NCI-H1436 treated with DMSO at 0.1 percent for 48 hours (cell line): ENCODE results near the gene MARCHF3.

Experiments
- DNase-seq: peaks from one replicate; lab custom pipeline; 2025; lab: John Stamatoyannopoulos, UW

Gene MARCHF3

GRCh38 chr5:126982926-126983873 lies 47.2 kb downstream of the MARCHF3 start:
- no peak for DNase-seq

DNA sequence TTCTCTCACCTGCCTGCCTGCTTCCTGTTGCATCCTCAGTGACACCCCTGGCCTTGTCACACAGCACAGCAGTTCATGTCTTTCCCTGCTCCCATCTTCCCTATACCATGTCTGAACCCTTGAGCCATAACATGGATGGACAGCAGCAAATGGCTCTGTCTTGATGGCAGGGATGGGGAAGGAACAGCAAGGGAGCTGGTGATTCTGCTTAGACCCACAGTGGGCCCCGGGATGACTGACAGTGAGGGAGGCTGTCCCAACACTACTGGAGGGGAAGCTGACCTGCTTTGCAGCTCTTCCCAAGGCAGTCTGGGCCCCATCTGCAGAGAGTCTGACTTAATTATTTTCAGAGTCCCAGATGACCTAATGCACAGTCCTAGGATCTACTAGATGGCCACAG lies 48.2 kb downstream of the MARCHF3 start:
- no peak for DNase-seq

DNA sequence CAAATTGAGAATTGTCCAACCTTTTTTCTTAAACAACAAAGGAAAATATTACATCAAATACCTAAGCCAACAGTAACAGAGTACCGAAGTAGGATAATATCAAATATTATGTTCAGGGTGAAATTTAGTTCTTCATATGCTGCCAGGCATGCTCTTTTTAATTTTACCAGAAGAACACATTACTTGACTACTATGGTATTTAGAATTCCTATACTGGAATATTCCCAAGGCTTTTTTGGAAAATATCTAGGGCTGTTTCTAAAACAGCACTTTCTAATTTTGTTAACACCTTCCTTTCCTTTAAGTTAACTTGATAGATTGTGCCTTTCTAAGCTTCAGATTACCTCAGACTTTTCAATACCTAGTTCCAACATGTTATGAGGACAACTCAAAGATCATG lies 48.7 kb downstream of the MARCHF3 start:
- DNase-seq, result no peak

GRCh38 chr5:126981222-126981621 lies 49.1 kb downstream of the MARCHF3 start:
- no peak for DNase-seq

GRCh38 chr5:126978258-126978657 lies 52.1 kb downstream of the MARCHF3 start:
- DNase-seq, result no peak

DNA sequence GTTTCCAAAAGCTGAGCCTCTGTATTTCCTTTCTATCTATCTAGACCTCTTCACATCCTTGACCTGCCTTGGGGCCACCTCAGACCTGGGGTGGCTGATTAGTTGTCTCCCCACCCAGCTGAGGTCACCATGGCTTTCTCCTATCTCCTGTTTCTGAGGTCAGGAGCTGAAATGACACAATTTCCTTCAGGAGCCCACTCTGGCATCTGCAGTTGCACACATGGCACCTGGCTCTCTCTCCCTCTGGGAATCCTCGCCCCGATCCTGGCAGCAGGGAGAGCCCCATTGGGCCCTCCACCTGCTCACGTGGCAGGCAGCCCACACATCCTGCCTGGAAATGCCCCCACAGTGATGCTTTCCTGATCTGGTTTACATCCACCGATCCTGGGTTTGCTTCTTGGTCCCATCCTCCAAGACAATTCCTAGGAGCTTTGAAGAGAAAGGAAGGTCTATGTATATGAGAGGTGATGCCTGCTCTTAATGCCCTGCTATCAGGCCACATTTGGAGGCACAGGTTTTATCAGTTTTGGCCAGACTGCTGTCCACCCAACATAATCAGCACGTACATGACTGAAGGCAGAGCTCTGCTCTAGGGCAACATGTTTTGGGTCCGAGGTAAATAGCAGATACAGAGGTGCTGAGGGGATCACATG lies 53.7 kb downstream of the MARCHF3 start:
- DNase-seq, result no peak

DNA sequence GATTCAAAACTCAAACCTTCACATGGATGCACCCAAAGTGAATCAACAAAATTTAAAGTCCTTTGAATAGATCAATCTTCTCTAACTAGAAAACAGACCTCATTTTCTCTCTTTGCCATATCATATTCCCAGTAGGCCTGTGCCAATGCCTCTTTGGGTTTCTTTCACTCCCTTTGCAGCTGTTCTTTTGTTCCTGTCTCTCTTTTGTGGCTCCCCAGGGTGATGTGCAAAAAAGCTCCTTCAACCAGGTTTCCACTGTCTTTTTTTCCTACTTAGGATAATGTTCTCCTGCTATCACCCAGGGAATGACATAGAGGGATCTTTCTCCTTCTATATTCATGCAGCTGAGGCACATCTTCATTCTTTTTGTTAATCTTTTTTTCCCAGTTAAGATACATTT lies 54.6 kb downstream of the MARCHF3 start:
- no peak for DNase-seq

DNA sequence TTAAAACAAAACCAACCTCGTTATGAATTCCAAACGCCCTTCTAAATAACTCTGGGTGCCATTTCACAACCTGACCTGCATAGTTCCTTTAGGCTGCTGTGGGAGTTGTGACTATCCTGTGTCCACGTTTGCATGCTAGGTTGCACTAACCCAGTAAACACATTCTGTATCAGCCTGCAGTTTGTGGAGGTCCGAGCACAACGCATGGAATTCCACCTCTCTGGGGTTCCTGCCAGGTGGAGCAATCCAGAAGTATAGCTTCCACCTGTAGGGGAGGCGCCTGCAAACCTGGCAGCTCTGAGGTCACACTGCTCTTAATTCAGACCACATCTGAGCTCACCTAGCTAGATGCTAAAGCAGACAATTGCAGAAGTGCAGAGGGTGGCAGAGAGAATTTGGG lies 57.2 kb downstream of the MARCHF3 start:
- no peak for DNase-seq

- no peak for DNase-seq
Measured at GRCh38 chr5:126972062-126972895, 58.1 kb downstream of the MARCHF3 start.

- no peak for DNase-seq
Measured at GRCh38 chr5:126971455-126972031, 58.8 kb downstream of the MARCHF3 start.

DNA sequence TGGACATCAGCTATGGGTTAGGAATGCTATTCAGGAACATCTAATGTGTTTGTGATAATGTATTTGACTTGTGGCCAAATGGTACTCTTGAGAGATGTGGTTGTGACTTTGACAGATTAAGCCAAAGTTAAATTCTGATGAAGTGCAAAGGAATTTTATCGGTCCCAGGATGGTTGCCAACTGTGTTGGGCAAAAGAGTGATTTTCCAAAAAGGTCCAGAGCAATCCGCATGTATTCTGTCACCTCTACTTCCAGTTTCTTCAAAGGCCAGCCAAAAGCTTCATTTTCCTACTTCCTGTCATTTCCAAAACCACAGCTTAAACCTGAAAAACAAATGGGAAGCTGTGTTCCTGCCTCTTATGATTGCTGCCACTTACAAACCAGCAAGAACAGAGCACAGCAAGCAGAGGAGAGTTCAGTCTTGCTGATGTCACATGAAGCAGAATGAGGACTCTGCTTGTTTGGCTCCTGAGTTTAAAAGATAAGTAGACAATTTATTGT lies 59.8 kb downstream of the MARCHF3 start:
- DNase-seq, result no peak

DNA sequence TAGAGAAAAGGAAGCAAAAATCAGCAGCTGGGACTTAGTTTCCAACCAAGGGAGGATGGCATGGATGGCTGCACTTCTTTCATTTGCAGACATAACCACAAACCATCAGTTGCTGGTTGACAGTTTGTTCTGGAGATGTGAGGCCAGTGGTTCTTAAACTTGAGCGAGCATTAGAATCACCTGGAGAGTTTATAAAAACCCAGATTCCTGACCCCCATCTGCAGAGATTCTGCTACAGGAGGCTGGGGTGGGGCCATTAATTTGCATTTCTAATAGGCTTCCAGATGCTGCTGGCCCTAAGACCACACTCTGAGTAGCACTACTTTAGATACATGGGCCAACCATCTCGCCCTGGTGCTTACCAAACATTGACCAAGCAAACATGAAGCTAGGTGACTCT lies 60.8 kb downstream of the MARCHF3 start:
- DNase-seq, result no peak

GRCh38 chr5:126967808-126968466 lies 62.4 kb downstream of the MARCHF3 start:
- no peak for DNase-seq

- DNase-seq, result no peak
Measured at GRCh38 chr5:126965487-126965886, 64.9 kb downstream of the MARCHF3 start.

GRCh38 chr5:126965061-126965475 lies 65.3 kb downstream of the MARCHF3 start:
- DNase-seq, result no peak

DNA sequence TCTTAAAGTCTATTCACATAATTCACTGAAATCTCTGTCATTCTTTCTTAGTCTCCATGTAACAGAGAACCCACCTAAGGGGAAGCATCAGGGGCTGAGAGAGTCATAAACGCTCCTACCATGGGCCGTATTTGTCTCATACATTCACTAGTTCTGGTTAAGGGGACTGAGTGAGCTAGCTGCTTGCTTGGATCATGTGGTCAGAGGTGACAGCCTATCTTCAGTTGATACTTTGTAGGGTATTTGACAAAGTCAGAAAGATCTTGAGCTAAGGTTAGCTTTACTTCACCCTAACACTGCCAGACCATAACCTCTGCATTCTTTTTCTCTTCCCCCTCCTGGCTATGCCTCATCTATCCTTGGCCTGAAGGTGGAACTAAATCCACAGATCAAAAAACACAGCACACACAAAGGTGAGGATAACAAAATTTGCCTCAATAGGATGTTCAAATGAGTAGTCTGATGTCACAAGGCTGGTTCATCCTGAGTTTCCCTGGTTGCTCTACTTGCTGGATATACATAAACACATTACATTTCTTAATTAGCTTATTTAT lies 66.5 kb downstream of the MARCHF3 start:
- DNase-seq, result no peak

GRCh38 chr5:126961702-126962101 lies 68.7 kb downstream of the MARCHF3 start:
- DNase-seq, result peak; percentile 76

GRCh38 chr5:126961128-126961527 lies 69.2 kb downstream of the MARCHF3 start:
- DNase-seq, result no peak

GRCh38 chr5:126959188-126959587 lies 71.2 kb downstream of the MARCHF3 start:
- DNase-seq, result no peak

- DNase-seq, result no peak
Measured at GRCh38 chr5:126956991-126957390, 73.4 kb downstream of the MARCHF3 start.

DNA sequence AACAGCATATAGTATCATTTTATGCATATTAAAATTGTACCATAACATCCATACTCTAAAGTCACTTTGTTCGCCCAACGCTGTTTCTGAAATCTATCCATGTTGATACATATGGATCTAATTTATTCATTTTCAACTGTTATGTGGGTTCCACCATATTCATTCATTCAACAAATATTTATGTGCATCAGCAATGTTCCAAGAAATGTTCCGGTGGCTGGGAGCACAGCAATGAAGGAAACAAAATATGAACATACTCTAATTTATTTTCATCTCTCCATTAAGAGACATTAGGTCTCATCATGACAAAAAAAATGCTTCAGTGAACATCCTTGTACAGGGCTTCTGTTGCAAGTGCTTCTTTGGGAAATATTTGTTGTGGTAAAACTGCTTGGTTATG lies 75.4 kb downstream of the MARCHF3 start:
- no peak for DNase-seq
